Astrocyte (in vitro differentiated cells and primary cell): ENCODE measurements around the gene WSB2. TPM values are rescaled to one million over a fixed set of nuclear protein-coding genes. Genes with fewer than 3 reads are reported as not detected.

Experiments
- DNase-seq: peaks from one replicate; pipeline ENCODE4 v3.0.0-alpha.2; 2010; ENCODE audit warnings: low read depth
- FAIRE-seq: peaks from 2 replicates; lab custom pipeline; 2011; peaks lifted over from hg19 to GRCh38; lab: Jason Lieb, UNC
- H2AFZ ChIP-seq: 2 replicates; pipeline ENCODE4 v1.6.0; 2012; ENCODE audit warnings: low read depth, low read length, inconsistent platforms
- H3K27ac ChIP-seq: 2 replicates; pipeline ENCODE4 v1.5.1; 2011; ENCODE audit warnings: low read depth, low read length, inconsistent platforms
- H3K27me3 ChIP-seq: 2 replicates; pipeline ENCODE4 v1.6.0; 2011; ENCODE audit warnings: low read length, inconsistent platforms; ENCODE audit not compliant: insufficient read depth
- H3K36me3 ChIP-seq: 2 replicates; pipeline ENCODE4 v1.5.1; 2011; ENCODE audit warnings: low read length, inconsistent platforms; ENCODE audit not compliant: insufficient read depth
- H3K4me1 ChIP-seq: 2 replicates; pipeline ENCODE4 v1.5.1; 2011; ENCODE audit warnings: low read length, inconsistent platforms; ENCODE audit not compliant: insufficient read depth
- H3K4me2 ChIP-seq: 2 replicates; pipeline ENCODE4 v1.6.0; 2012; ENCODE audit warnings: low read length, inconsistent platforms
- H3K4me3 ChIP-seq: 2 replicates; pipeline ENCODE4 v1.5.1; 2011; ENCODE audit warnings: low read depth, mild to moderate bottlenecking, low read length, inconsistent platforms; ENCODE audit not compliant: insufficient read depth
- H3K79me2 ChIP-seq: 2 replicates; pipeline ENCODE4 v1.6.0; 2012; ENCODE audit warnings: mild to moderate bottlenecking, low read length, inconsistent platforms; ENCODE audit not compliant: insufficient read depth
- H3K9ac ChIP-seq: 2 replicates; pipeline ENCODE4 v1.6.0; 2012; ENCODE audit warnings: mild to moderate bottlenecking, low read length, inconsistent platforms
- H3K9me3 ChIP-seq: 2 replicates; pipeline ENCODE4 v1.5.1; 2012; ENCODE audit warnings: low read depth, mild to moderate bottlenecking, low read length, inconsistent platforms; ENCODE audit not compliant: insufficient read depth
- H4K20me1 ChIP-seq: 2 replicates; pipeline ENCODE4 v1.6.0; 2012; ENCODE audit warnings: low read length, inconsistent platforms; ENCODE audit not compliant: insufficient read depth
- H3K27ac Mint-ChIP-seq: one replicate; pipeline ENCODE4 v1.8.0; 2021; ENCODE audit warnings: mild to moderate bottlenecking, mixed read lengths; ENCODE audit not compliant: unreplicated experiment
- H3K27me3 Mint-ChIP-seq: one replicate; pipeline ENCODE4 v1.8.0; 2021; ENCODE audit warnings: low read depth, mixed read lengths; ENCODE audit not compliant: unreplicated experiment
- H3K36me3 Mint-ChIP-seq: one replicate; pipeline ENCODE4 v1.8.0; 2021; ENCODE audit warnings: low read depth, mixed read lengths; ENCODE audit not compliant: unreplicated experiment
- H3K4me1 Mint-ChIP-seq: one replicate; pipeline ENCODE4 v1.8.0; 2021; ENCODE audit warnings: low read depth, mixed read lengths; ENCODE audit not compliant: unreplicated experiment
- H3K4me3 Mint-ChIP-seq: one replicate; pipeline ENCODE4 v1.8.0; 2021; ENCODE audit warnings: mild to moderate bottlenecking, moderate library complexity, mixed read lengths; ENCODE audit not compliant: unreplicated experiment
- H3K9me3 Mint-ChIP-seq: one replicate; pipeline ENCODE4 v1.8.0; 2021; ENCODE audit warnings: mild to moderate bottlenecking, mixed read lengths; ENCODE audit not compliant: unreplicated experiment
- EZH2 ChIP-seq: IDR thresholded peaks from 2 replicates; pipeline ENCODE4 v1.6.1; 2012; ENCODE audit warnings: mild to moderate bottlenecking, low read length, inconsistent platforms; ENCODE audit not compliant: insufficient read depth
- total RNA-seq: library from RNA; stranded (reverse); gene quantifications from 2 replicates; pipeline ENCODE4 v1.2.1, GENCODE V29; 2021
- TF ChIP-seq, protein P1 (sequence below): IDR thresholded peaks from 2 replicates; pipeline ENCODE4 v1.5.1; 2011; ENCODE audit warnings: low read depth, mild to moderate bottlenecking, inconsistent platforms, low read length, moderate library complexity; ENCODE audit not compliant: insufficient read depth

WSB2 gene
- total RNA-seq, 1 donor from 2014 or later, result 113 TPM

DNA sequence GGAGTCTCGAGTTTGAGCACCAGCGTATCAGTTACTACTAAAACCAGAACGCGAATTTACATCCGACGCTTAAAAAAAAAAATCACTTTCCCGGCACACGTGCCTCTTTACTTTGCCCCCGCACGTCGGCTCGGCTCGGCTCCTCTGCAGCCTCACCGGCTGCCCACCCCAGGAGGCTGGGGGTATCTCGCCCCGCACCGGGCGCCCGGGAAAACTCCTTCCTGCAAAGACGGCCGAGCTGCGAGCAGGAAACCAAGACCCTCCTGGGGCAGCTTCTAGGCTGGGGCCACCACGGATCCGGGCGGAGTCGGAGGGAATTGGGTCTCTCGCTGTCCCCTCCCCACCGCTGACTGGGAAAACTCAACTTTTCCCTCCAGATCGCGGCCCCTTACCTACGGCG, 42.2 kb upstream of the WSB2 start:
- no peaks in the 10 kb centered on the region for H3K36me3 Mint-ChIP-seq
- TF ChIP-seq EZH2, result no peak
- TF ChIP-seq, protein P1, sequence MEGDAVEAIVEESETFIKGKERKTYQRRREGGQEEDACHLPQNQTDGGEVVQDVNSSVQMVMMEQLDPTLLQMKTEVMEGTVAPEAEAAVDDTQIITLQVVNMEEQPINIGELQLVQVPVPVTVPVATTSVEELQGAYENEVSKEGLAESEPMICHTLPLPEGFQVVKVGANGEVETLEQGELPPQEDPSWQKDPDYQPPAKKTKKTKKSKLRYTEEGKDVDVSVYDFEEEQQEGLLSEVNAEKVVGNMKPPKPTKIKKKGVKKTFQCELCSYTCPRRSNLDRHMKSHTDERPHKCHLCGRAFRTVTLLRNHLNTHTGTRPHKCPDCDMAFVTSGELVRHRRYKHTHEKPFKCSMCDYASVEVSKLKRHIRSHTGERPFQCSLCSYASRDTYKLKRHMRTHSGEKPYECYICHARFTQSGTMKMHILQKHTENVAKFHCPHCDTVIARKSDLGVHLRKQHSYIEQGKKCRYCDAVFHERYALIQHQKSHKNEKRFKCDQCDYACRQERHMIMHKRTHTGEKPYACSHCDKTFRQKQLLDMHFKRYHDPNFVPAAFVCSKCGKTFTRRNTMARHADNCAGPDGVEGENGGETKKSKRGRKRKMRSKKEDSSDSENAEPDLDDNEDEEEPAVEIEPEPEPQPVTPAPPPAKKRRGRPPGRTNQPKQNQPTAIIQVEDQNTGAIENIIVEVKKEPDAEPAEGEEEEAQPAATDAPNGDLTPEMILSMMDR, result no peak
- no peaks in the 10 kb centered on the region for H3K9me3 Mint-ChIP-seq
- no peak overlapping the region for H3K27ac Mint-ChIP-seq
- H3K4me3 Mint-ChIP-seq, result peak overlapping the region; percentile 92
- DNase-seq (peak; percentile 17), FAIRE-seq (no peak)
- Histone ChIP-seq H3K27me3 (no peaks in the 10 kb centered on the region), H3K9ac (peak overlapping the region; percentile 82), H3K9me3 (no peaks in the 10 kb centered on the region), H3K4me3 (peak overlapping the region; percentile 79), H2AFZ (peak overlapping the region; percentile 96), H3K4me1 (peaks cover 3% of the 10 kb centered on the region), H4K20me1 (no peaks in the 10 kb centered on the region), H3K79me2 (no peaks in the 10 kb centered on the region), H3K4me2 (peak overlapping the region; percentile 99), H3K27ac (peak overlapping the region; percentile 53), H3K36me3 (no peaks in the 10 kb centered on the region)
- peaks cover 6% of the 10 kb centered on the region for H3K4me1 Mint-ChIP-seq
- H3K27me3 Mint-ChIP-seq, result no peaks in the 10 kb centered on the region

DNA sequence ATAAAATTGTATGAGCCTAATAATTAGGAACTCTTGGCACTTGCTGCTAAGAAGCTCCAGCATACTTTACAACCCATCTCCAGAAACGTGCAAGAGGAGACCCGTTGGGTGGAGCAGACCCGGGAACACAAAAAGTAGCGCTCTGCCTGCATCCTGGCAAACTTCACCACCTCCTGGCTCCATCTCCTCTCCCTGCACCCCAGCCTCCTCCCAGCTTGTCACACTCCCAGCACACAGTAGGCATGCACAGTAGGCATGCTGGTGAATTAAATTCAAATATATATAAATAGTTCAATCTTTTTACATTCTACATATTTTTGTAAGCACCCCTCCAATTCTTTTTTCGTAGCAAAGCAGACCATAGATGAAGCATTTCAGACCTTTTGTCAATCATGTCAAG, 41.6 kb upstream of the WSB2 start:
- no peak overlapping the region for H3K27ac ChIP-seq
- peak overlapping the region; percentile 82 for H3K9ac ChIP-seq
- H3K27ac Mint-ChIP-seq, result peak overlapping the region; percentile 80
- H3K27me3 ChIP-seq, result no peaks in the 10 kb centered on the region
- peaks cover 3% of the 10 kb centered on the region for H3K4me1 ChIP-seq
- H4K20me1 ChIP-seq, result no peaks in the 10 kb centered on the region
- no peaks in the 10 kb centered on the region for H3K27me3 Mint-ChIP-seq
- peak overlapping the region; percentile 92 for H3K4me3 Mint-ChIP-seq
- no peak for DNase-seq
- H3K4me1 Mint-ChIP-seq, result peaks cover 6% of the 10 kb centered on the region
- no peaks in the 10 kb centered on the region for H3K36me3 ChIP-seq
- no peaks in the 10 kb centered on the region for H3K9me3 Mint-ChIP-seq
- no peak for FAIRE-seq
- H2AFZ ChIP-seq, result no peak overlapping the region
- no peaks in the 10 kb centered on the region for H3K9me3 ChIP-seq
- no peak overlapping the region for H3K4me3 ChIP-seq
- TF ChIP-seq, protein P1, result no peak
- H3K36me3 Mint-ChIP-seq, result no peaks in the 10 kb centered on the region
- peak overlapping the region; percentile 99 for H3K4me2 ChIP-seq
- no peaks in the 10 kb centered on the region for H3K79me2 ChIP-seq

DNA sequence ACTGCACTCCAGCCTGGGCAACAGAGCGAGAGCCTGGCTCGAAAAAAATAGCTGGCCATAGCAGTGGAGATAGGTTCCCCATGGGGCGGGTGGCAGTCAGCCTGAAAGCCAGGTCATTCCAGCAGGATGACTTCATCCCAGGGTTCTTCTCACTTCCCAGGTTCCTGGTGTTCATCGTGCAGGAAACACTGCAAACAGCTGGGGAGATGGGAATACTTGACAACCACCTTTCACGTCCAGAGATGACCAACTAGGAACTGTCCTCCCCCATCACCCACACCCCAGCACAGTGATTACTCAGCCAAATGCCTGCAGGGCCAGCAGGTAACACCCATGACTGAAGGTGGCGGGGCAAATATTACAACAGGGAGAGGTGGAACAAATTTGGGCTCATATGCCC, 41.1 kb upstream of the WSB2 start:
- H3K27me3 ChIP-seq, result no peaks in the 10 kb centered on the region
- H3K4me1 Mint-ChIP-seq, result peaks cover 6% of the 10 kb centered on the region
- H3K36me3 Mint-ChIP-seq, result no peaks in the 10 kb centered on the region
- peak overlapping the region; percentile 14 for H3K4me3 Mint-ChIP-seq
- H3K27me3 Mint-ChIP-seq, result no peaks in the 10 kb centered on the region
- H3K27ac Mint-ChIP-seq, result no peak overlapping the region
- H3K4me1 ChIP-seq, result peaks cover 3% of the 10 kb centered on the region
- H2AFZ ChIP-seq, result no peak overlapping the region
- no peaks in the 10 kb centered on the region for H3K9me3 Mint-ChIP-seq
- peak overlapping the region; percentile 99 for H3K4me2 ChIP-seq
- FAIRE-seq, result no peak
- no peaks in the 10 kb centered on the region for H3K36me3 ChIP-seq
- TF ChIP-seq EZH2, result no peak
- TF ChIP-seq, protein P1, result no peak
- H4K20me1 ChIP-seq, result no peaks in the 10 kb centered on the region
- no peak for DNase-seq
- H3K79me2 ChIP-seq, result no peaks in the 10 kb centered on the region
- no peaks in the 10 kb centered on the region for H3K9me3 ChIP-seq
- no peak overlapping the region for H3K27ac ChIP-seq
- no peak overlapping the region for H3K4me3 ChIP-seq
- H3K9ac ChIP-seq, result no peak overlapping the region
